ENCODE results near the gene SOX1.

The SOX1 gene

GRCh38 chr13:112105244-112105681 lies 38.3 kb downstream of the SOX1 start:
- Histone ChIP-seq H3K4me1 (ENCODE audit: insufficient read depth, poor library complexity, severe bottlenecking) (no peaks in the 10 kb centered on the region), H3K9me3 (ENCODE audit: severe bottlenecking) (no peaks in the 10 kb centered on the region), H3K36me3 (ENCODE audit: low read depth) (no peaks in the 10 kb centered on the region), H3K27me3 (ENCODE audit: insufficient read depth, poor library complexity, severe bottlenecking) (peaks cover 84% of the 10 kb centered on the region), H3K27ac (ENCODE audit: poor library complexity, severe bottlenecking) (no peak overlapping the region), H3K4me3 (ENCODE audit: severe bottlenecking) (no peak overlapping the region)
- no peak for DNase-seq (ENCODE audit: low spot score)
- TF ChIP-seq CTCF (IDR thresholded peaks at IDR 0.05; ENCODE audit: poor library complexity, severe bottlenecking): no peak
- ATAC-seq (ENCODE audit: low read depth): no peak

GRCh38 chr13:112105892-112106291 lies 38.9 kb downstream of the SOX1 start:
- Histone ChIP-seq H3K4me3 (ENCODE audit: severe bottlenecking) (no peak overlapping the region), H3K9me3 (ENCODE audit: severe bottlenecking) (no peaks in the 10 kb centered on the region), H3K27ac (ENCODE audit: poor library complexity, severe bottlenecking) (no peak overlapping the region), H3K27me3 (ENCODE audit: insufficient read depth, poor library complexity, severe bottlenecking) (peaks cover 90% of the 10 kb centered on the region), H3K36me3 (ENCODE audit: low read depth) (no peaks in the 10 kb centered on the region), H3K4me1 (ENCODE audit: insufficient read depth, poor library complexity, severe bottlenecking) (no peaks in the 10 kb centered on the region)
- TF ChIP-seq CTCF (IDR thresholded peaks at IDR 0.05; ENCODE audit: poor library complexity, severe bottlenecking): no peak
- DNase-seq (ENCODE audit: low spot score) (no peak), ATAC-seq (ENCODE audit: low read depth) (no peak)

- Histone ChIP-seq H3K27ac (ENCODE audit: poor library complexity, severe bottlenecking) (no peak overlapping the region), H3K4me1 (ENCODE audit: insufficient read depth, poor library complexity, severe bottlenecking) (no peaks in the 10 kb centered on the region), H3K9me3 (ENCODE audit: severe bottlenecking) (no peaks in the 10 kb centered on the region), H3K27me3 (ENCODE audit: insufficient read depth, poor library complexity, severe bottlenecking) (peaks cover 90% of the 10 kb centered on the region), H3K36me3 (ENCODE audit: low read depth) (no peaks in the 10 kb centered on the region), H3K4me3 (ENCODE audit: severe bottlenecking) (no peak overlapping the region)
- DNase-seq (ENCODE audit: low spot score) (no peak), ATAC-seq (ENCODE audit: low read depth) (no peak)
- TF ChIP-seq CTCF (IDR thresholded peaks at IDR 0.05; ENCODE audit: poor library complexity, severe bottlenecking): no peak
These were observed 39.7 kb downstream of the SOX1 start for GRCh38 chr13:112106478-112107141.

DNA sequence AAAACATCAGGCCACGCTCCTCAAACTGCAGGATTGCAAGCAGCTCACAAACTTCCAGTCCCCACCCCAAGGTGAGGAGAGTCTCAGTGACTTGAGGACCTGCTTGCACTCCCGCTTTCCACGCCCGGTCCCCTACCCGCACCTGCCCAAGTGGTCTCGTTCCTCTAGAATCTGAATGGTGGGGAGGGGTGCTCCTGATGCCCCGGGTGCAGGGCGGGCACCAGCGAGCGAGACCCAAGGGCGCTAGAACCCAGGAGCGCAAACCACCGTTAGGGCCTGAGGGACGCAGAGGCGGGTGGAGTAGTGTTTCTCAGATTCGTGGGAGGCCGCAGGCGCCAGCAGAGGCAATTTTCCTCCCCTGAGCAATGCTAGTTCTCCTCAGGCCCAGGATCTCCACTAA lies 40.3 kb downstream of the SOX1 start:
- TF ChIP-seq CTCF (IDR thresholded peaks at IDR 0.05; ENCODE audit: poor library complexity, severe bottlenecking): no peak
- Histone ChIP-seq H3K4me1 (ENCODE audit: insufficient read depth, poor library complexity, severe bottlenecking) (no peaks in the 10 kb centered on the region), H3K4me3 (ENCODE audit: severe bottlenecking) (no peak overlapping the region), H3K36me3 (ENCODE audit: low read depth) (no peaks in the 10 kb centered on the region), H3K27me3 (ENCODE audit: insufficient read depth, poor library complexity, severe bottlenecking) (peaks cover 90% of the 10 kb centered on the region), H3K27ac (ENCODE audit: poor library complexity, severe bottlenecking) (no peak overlapping the region), H3K9me3 (ENCODE audit: severe bottlenecking) (no peaks in the 10 kb centered on the region)
- ATAC-seq (ENCODE audit: low read depth) (no peak), DNase-seq (ENCODE audit: low spot score) (no peak)

DNA sequence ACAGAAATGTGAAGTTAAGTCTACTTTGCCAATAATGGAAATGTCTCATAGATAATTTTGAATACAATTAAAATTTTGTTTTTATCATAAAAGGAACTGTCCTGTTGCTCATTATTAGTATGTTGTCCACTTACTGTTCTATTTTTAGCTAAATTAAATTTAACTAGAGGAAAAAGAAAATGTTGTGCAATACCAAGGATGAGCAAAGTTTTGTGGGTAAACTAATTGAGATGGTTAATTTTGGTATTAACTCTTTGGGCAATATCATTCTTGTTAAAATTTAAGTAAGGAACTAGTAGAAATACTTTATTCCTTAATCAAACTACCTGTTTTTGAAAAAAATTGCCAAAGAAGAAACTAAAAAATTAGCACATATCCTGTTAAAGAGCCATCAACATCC lies 43.5 kb downstream of the SOX1 start:
- TF ChIP-seq CTCF (IDR thresholded peaks at IDR 0.05; ENCODE audit: poor library complexity, severe bottlenecking): no peak
- H3K4me3 ChIP-seq (ENCODE audit: severe bottlenecking): no peak overlapping the region
- H3K36me3 ChIP-seq (ENCODE audit: low read depth): no peaks in the 10 kb centered on the region
- H3K27ac ChIP-seq (ENCODE audit: poor library complexity, severe bottlenecking): no peak overlapping the region
- DNase-seq (ENCODE audit: low spot score) (no peak), ATAC-seq (ENCODE audit: low read depth) (no peak)
- H3K27me3 ChIP-seq (ENCODE audit: insufficient read depth, poor library complexity, severe bottlenecking): peaks cover 72% of the 10 kb centered on the region
- no peaks in the 10 kb centered on the region for H3K4me1 ChIP-seq (ENCODE audit: insufficient read depth, poor library complexity, severe bottlenecking)
- no peaks in the 10 kb centered on the region for H3K9me3 ChIP-seq (ENCODE audit: severe bottlenecking)
